HG02943 (cell line): ENCODE results near the gene SH3GL3.

Source experiments
- ATAC-seq: cut with Tn5 transposase; IDR thresholded peaks from one replicate; pipeline ENCODE4 v1.9.1; 2021; ENCODE audit warnings: mild to moderate bottlenecking, low read depth, moderate library complexity; ENCODE audit not compliant: unreplicated experiment

The SH3GL3 gene

DNA sequence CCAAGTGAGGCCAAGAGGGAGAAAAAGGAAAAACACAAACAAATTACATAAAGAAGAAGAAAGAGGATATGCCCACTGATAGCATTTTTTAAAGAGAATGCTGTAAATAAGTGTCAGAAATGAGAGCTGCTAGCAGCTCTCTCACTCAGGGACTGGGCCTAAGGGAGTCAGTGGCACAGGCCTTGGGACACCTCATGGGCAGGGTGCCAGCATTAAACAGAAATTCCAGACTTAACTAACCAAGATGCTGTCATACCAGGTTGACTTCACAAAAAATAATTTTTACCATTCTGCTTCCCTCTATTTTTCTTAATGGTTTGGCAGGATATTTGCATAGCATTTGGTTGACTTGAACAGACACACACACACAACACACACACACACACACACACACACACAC is 114.5 kb downstream of the SH3GL3 start:
- ATAC-seq, result no peak

DNA sequence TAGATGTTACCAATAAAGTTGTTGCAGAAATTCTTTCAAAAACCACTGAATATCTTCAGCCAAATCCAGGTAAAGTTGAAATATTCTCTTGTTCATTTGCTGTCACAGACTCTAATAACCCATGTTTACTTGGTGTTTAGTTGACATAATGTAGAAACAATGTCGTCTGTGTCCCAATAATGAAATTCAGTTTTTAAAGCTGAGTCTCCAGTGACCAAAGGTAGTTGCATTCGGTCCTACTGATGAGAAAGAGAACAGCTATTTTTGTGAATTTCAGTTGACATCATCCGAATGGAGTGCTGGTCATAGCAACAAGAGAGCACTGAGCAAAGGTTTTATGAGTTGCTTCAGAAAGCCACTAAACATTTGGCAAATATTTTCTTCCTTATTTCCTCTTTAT is 118.0 kb downstream of the SH3GL3 start:
- no peak for ATAC-seq

DNA sequence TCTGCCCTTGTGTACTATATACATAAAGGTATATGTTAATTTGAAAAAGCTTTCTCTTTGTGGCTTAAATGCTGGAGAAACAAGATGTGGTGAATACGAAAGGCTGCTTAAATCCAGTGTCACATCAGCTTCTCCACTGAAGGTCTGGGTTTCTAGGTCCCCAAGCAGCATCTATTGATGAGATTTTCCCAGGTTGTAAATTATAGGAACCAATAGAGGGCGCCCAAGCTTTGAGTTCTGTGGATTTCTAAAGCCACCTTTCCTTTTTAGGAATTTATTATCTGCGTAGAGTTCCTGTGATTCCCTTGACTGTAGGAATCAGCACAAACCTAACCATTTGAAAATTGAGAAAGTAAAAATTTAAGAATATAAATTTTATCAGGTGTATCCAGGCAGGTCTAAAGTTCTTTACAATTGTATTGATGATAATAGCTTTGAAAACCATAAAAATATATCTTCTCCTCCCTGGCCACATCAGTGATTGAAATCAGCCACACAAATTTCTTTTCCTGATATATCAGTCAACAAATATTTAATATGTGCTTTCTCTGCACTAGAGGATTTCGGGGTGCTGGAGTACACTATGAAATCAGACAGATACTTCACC is 118.5 kb downstream of the SH3GL3 start:
- ATAC-seq, result no peak

DNA sequence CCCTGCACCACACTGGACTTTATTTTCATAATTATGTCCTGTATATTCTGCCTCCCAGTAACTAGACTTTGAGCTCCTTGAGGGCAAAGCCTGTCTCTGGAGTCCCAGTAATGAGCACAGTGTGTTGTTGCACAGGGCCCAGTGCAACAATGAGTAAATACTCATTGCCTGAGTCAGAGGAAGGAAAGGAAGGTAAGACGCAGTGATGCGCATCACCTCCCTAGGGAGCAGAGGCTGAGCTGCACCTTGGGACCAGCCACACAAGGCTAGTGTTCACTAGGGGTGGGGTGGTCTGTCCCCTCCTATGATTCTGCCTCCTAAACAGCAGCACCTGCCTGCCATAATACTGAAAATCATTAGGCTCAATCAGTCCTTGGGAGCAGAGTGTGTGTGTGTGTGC is 120.2 kb downstream of the SH3GL3 start:
- ATAC-seq, result no peak

DNA sequence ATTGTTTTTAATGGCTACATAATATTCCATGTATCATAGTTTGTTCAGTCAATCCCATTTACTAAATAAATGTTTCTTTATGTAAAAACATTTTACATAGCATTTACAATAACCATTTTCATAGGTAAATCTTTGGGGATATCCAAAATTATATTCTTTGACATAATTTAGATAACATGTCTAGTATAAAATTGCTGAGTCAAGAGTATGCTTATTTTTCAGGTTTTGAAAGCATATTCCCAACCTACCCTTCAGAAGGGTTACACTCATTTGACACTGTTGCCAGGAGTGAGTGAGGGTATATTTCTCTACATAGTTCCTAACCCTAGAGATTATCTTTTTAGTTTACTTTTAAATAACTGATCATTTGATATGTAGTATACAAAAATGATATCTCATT is 122.2 kb downstream of the SH3GL3 start:
- no peak for ATAC-seq

DNA sequence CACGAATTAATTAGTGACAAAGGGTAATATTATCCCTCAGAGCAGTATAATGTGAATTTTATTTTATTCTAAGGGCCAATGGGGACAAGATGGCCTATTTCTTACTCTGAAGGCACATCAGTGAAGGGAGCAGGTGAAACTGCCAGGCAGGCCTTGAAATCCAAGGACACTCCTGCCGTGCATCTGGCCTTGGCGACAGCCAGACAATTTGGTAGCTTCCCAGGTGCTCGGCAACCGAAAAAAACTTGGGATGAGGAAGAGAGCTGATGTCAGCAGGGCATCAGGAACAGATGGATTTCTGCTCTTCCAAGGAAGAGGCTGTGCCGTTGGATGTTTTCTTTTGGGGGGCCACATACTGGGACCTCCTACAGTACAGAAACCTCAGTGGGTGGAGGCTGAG is 123.6 kb downstream of the SH3GL3 start:
- no peak for ATAC-seq

DNA sequence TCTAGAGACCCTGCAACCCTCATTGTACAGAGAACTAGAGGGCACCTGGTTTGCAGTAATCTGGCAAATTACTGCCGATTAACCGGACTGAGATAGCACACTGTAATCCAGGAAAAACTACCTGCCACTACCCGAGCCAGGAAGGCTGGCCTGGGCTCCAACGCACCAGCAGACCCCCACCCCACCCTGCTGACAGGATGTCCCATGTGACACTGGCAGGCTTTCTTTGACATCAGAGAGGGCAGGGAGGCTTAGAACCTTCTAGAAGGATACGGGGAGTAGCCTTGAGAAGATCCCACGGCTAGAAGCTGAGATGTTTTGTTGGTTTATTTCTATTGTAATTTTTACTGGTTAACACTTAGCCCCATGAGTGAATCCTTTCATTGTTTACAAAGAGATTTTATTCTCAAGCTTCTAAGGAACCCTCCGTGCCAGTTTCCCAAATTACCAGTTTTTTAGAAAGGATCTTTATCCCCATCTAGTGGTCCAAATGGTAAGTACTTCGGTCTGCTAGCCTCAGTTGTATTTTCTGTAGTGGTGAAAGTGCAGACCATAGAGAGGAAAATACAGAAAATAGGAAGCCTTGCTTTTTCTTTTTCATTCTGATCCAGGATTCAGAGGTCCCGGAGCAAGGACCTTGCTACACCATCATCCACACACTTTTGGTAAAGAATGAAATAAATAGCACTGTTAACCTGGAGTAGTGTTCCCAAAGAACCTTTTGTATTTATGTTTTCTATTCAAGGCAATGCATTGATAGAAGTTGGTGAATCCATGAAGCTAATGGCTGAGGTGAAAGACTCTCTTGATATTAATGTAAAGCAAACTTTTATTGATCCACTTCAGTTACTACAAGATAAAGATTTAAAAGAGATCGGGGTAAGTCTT is 124.9 kb downstream of the SH3GL3 start:
- no peak for ATAC-seq

DNA sequence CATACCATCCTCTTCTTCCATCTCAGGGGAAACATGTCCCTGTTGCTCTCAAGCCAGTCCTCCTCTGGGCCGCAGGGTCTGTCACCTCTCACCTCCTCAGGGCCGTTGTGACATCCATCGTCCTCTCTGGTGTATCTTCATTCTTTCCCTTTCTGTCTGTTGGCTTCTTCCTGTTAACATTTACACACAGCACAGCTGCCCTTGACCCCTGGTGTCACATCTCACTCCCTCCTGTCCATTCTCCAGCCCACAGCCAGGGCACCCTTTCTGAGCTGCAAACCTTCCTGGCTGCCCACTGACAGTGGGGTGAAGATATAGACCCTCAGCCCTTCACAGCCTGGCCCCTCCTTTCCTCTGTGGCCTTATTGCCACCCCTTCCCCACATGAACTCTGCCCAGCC is 127.2 kb downstream of the SH3GL3 start:
- ATAC-seq, result no peak

DNA sequence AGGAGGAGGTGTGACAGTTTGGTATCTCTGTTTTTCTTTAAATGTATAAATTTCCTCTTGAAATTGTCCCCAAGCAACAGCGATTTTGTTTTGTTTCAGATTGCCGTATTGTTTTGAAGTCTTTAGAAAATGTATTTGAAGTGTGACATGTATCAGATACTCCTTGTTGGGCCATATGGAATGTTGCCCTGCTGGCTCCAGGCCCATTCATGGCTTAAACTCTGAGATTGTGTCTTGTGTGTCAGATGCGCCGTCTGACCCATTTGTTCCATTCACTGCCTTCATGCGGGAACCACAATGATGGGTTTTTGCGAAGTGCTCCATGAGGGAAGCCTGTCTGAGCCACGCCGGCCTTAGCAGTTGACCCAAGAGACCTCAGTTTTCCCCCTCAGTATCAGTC is 131.6 kb downstream of the SH3GL3 start:
- ATAC-seq, result no peak

DNA sequence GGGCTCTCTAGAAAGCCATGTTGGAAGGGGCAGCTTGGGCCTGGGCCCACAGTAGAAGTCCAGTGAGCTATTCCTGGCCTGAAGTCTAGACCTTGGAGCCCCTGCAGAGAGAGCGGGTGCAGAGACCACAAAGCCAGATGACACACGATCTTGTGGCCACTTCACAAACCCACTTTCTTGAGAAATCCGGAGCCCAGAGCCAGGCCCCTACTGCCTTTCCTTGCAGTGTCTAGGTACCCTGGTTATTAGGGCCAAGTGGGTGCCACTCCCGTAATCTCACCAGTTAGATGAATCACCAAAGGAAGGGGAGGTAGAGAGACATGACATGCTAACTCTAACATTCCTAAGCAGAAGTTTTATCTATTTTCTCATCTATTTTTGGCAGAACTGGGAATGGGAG is 134.2 kb downstream of the SH3GL3 start:
- ATAC-seq, result no peak

DNA sequence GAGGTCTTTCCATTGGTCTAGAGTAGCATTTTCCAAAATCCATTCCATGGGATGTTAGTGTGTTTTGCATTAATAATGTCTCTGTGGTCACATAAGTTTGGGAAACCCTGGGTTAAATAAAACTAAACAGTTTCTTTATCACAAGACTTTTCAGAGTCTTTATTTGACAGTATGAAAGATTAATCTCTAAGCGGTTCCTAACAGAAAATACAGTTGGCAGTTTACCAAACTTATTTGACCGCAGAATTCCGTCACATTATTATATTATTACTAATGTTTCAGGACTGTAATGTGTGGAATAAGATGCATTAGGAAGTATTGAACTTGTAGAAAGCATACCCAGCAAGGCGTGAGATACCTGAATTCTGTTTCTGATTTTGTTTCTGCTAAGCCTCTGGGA is 135.2 kb downstream of the SH3GL3 start:
- ATAC-seq, result no peak

DNA sequence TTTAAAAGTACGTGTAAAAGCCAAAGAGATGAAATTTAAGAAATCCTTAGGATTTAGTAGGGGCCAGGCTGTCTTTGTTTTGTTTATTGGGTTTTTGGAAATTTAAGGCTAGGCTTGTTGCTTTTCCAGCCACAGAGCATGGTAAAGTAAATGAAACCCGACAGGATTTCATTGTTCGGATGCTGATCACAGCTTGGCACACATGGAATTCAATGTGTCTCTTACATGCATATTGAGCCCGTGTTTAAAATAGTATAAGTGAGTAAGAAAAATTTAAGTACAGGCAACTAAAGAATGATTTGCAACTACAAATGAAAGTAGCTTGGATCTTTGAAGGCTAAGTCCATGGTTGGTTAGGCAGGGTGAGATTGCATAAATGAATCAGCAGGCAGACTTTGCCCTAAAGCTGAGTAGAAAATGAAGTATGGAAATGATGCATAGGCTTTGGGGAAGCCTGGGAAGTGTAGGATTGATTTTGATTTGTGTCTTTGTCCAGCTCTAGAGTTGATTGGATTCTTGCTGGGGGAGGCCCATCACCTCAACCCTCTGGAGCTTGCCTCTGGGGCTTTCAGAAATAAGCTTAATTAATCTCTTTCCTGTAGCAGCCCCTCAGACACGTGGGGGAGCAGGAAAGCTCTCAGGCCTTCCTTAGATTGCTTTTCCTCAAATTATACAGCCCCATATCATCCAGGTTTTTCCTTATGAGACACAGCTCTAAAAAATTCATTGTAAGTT is 138.6 kb downstream of the SH3GL3 start:
- no peak for ATAC-seq

DNA sequence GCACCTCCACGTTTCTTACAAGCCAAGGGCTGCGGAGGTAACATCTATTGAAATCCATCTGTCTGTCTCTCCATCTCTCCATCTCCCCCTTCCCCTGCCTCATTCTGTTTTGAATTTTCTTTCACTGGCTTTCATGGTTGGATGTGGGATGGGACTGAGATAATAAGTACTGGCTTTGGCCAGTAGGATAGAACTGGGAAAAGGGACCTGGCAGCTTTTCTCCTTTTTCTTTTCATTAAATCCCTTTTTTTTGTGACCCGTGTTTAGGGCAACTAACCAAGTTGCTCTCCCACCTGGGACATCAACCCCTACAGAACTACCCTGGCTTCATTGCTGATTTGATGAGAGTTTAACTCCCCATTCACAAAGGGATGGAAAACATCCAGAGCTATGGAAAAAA is 139.9 kb downstream of the SH3GL3 start:
- ATAC-seq, result no peak

DNA sequence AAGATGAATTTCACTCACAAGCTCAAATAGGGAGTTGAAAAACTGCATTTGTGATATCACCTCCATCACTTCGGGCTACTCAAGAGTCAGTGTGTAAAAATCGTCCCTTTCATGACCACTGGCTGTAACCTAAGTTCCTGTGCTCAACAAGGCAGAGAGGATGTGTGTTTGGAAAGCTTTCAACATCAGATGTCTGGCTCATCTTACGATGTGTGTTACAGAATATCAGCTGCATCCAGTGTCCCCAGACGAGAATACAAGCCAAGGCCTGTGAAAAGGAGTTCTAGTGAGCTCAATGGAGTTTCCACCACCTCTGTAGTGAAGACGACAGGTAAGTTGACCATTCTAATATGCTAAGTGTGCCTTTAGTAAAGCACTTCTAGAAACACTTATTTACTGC is 141.3 kb downstream of the SH3GL3 start:
- no peak for ATAC-seq

DNA sequence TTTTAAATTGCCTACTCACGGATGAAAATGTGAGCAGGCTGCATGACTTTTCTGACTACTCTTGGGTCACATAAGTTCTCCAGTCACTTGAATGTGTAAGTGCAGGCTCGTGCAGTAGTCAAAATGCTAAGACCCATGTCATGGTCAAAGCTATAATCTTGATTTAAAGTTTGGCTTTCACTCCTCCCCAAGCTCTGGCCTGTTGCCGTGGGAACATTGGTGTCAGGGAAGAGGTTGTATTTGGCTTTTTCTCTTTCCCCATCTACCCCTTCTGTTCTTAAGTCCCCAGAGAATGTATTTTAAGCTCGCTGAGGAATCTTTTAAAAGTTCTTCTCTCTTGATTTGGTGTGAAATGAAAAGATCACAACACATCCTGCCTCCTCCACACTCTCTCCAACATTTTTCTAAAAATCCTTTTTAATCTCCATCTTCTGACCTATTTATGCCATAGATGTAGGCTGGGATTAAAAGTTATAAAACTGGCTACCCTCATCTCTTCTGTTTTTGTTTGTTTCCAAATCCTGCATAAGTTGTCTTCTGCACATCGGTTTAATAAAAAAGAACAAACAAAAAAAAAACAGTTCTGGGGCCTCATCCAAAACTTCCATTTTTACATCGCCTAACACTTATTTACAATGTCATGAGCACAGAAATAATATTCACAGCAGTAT is 145.4 kb downstream of the SH3GL3 start:
- no peak for ATAC-seq

DNA sequence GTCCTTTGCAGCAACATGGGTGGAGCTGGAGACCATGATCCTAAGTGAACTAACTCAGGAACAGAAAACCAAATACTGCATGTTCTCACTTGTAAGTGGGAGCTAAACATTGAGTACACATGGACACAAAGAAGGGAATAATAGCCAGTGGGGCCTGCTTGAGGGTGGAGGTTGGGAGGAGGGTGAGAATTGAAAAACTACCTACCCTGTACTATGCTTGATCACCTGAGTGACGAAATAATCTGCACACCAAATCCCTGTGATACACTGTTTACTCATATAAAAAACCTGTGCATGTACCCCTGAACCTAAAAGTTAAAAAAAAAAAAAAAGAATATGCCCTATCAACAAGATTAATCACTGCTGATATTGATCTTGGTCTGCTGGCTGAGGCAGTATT is 148.1 kb downstream of the SH3GL3 start:
- ATAC-seq, result no peak

DNA sequence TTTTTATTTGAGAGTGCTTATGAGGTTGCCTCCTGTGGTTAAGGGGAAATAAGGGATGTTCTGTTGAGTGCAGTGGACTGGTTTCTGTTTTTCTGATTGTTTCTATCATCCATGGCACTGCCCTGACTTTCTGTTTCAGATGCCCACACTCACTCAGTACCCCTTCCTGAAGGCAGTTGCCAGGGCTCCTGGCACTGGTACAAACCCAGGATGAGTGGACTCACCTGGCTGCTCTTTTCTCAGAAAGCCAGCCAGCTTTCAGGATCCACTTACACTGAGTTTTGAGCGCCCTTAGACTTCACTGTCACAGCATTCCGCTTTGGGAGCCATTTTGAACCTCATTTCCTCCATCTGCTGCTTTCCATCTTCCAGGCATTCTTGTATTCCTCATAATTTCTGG is 150.9 kb downstream of the SH3GL3 start:
- ATAC-seq, result no peak

DNA sequence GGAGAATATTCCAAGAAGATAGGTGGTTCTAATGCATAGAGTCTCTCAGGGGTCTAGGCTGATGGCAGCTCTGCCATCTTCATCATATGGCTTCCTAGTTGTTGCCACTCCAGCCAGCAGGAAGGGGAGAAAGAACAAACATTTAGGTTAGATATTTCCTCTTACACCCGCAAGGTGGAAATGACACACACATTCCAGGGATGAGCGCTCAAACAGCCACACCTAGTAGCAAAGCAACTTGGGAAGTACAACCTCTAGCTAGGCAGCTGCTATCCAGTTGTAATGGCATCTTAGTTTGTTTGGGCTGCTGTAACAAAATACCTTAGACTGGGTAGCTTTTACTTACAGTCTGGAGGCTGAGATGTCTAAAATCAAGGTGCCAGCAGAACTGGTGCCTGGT is 154.9 kb downstream of the SH3GL3 start:
- no peak for ATAC-seq

DNA sequence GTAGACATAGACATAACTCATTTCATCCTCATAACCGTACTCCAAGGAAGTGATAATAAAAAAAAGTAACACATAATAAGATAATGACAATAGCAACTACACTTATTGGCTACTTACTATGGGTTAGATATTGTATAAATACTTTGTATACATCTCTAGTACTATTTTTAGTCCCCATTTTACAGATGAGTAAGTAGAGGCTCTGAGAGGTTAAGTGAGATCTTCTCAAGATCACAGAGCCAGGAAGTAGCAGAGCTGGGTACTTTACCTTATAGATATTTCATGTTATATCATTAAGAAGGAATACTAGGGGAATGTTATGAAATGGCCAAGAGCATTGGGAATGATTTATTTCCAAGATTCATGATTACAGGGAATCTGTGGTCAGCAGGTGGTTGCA is 157.4 kb downstream of the SH3GL3 start:
- no peak for ATAC-seq

DNA sequence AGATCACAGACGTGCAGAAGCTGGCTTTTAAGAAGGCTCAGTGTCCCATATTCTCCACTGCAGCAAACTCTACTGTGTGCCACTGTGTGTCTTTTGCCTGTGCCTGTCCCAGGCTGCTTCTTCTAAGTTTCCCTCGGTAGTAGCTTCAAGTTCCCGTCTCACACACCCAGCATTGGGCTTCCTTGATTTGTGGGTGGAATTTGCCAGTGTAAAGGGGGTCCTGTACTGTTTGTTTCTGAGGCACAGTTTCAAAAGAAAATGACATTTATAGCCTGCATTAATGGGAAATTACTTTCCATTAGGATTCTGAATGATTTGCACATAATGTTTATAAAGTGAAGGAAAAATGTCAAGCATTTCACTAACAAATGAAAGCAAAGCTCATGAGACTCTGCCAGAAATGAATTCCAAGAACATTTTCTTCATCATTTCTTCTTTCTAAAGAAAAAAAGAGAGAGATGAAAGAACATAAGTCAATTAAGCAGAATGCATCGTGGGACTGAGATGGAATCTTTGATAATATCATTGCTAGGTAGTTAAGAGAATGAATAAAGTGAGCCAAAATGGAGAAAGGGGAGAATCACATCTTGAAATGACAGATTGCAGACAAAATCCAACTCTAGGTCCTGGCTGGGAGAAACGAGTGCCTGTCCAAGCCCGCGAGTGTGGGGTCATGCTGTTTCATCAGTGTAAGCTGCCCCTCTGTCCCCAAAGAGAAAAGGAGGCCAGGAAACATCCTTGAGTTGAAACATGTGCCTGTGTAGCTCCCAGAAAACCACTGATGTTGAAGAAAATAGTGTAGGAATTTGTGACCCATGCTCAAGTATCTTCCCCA is 158.2 kb downstream of the SH3GL3 start:
- ATAC-seq, result no peak
